SU-DHL-6 (cell line): Measurements from ENCODE around the gene MMAB.

Source experiments
- CTCF ChIP-seq: fragments of 200-600 bp; sonication (generic); IDR thresholded peaks from one replicate; pipeline ENCODE4 v1.5.1; 2017; ENCODE audit warnings: antibody characterized with exemption, mild to moderate bottlenecking, low read length, moderate library complexity; ENCODE audit not compliant: insufficient read depth, poor library complexity, severe bottlenecking
- EZH2phosphoT487 ChIP-seq: fragments of 200-600 bp; sonication (generic), shearing (Covaris generic); conservative IDR thresholded peaks from 2 replicates; pipeline ENCODE4 v1.6.1; 2018; ENCODE audit warnings: mild to moderate bottlenecking, antibody characterized with exemption, low read length, moderate library complexity, mixed read lengths

GRCh38 chr12:109529691-109530640 lies 43.3 kb downstream of the MMAB start:
- TF ChIP-seq CTCF = no peak
- TF ChIP-seq EZH2phosphoT487 = no peak
